Left ventricle myocardium superior (tissue), 1 donor: ENCODE results near the gene OLFM2. TPM values are rescaled to one million over a fixed set of nuclear protein-coding genes. Genes with fewer than 3 reads are reported as not detected.

Source experiments
- ATAC-seq: fragments of 200-7000 bp; cut with Tn5 transposase; one replicate; pipeline ENCODE4 v1.9.1; 2020; ENCODE audit warnings: mild to moderate bottlenecking, moderate library complexity
- DNase-seq: peaks from one replicate; pipeline ENCODE4 v3.0.0-alpha.2; 2020
- intact Hi-C: fragments of 100-400 bp; cut with micrococcal nuclease; formaldehyde crosslinking; loops from one replicate; pipeline ENCODE4 v1.11.0; 2022
- total RNA-seq: library from RNA; stranded (reverse); fragmentation: NEBNext Ultra II Directional; extraction: Animal tissue kit (Norgen Biotek cat#: 25700); gene quantifications from one replicate; pipeline ENCODE4 v1.2.1, GENCODE V29; 2021
- donor health status: DM: no; HTN: yes; CAD: no; lungs with severe emphysema.

OLFM2 gene
- total RNA-seq, 1 donor from 2014 or later = 1.8 TPM

GRCh38 chr19:9811139-9811538 lies 125.2 kb downstream of the OLFM2 start:
- DNase-seq (no peak), ATAC-seq (no peak)
- intact Hi-C loops = no loop called here

GRCh38 chr19:9808855-9809824 lies 127.2 kb downstream of the OLFM2 start:
- DNase-seq = no peak
- intact Hi-C loops = no loop called here
- no peak for ATAC-seq

- intact Hi-C loops = no loop called here
- DNase-seq (no peak), ATAC-seq (no peak)
Measured at GRCh38 chr19:9806803-9807202, 129.5 kb downstream of the OLFM2 start.

Other genes with a start within 250 kb of the OLFM2 start
- gene ZNF846, start 167.8 kb downstream of the OLFM2 start, total RNA-seq = 10.8 TPM
- gene FBXL12, start 117.4 kb downstream of the OLFM2 start, total RNA-seq = 11.2 TPM
- 580 TPM for gene UBL5, start 108.6 kb downstream of the OLFM2 start, total RNA-seq
- gene PIN1, start 101.2 kb downstream of the OLFM2 start, total RNA-seq = 92.8 TPM
- 9.6 TPM for gene COL5A3, start 74.0 kb upstream of the OLFM2 start, total RNA-seq
- gene RDH8, start 77.0 kb upstream of the OLFM2 start, total RNA-seq = not detected
- 8.2 TPM for gene SHFL, start 149.8 kb upstream of the OLFM2 start, total RNA-seq
- gene ANGPTL6, start 166.2 kb upstream of the OLFM2 start, total RNA-seq = not detected
- gene PPAN, start 169.8 kb upstream of the OLFM2 start, total RNA-seq = 21.4 TPM
- gene P2RY11, start 175.2 kb upstream of the OLFM2 start, total RNA-seq = 4.2 TPM
- 179 TPM for gene EIF3G, start 183.4 kb upstream of the OLFM2 start, total RNA-seq